Suprapubic skin (tissue), 4 donors: ENCODE results near the gene GLYR1. TPM values are rescaled to one million over a fixed set of nuclear protein-coding genes. Genes with fewer than 3 reads are reported as not detected.

Experiments
- DNase-seq, 2 donors: peaks; one replicate each; pipeline ENCODE4 v3.0.0-alpha.2; 2019; ENCODE audit warnings: low spot score in 2 of 2
- H3K27ac ChIP-seq: fragments of 200-600 bp; sonication (generic); one replicate; pipeline ENCODE4 v1.5.1; 2019
- H3K27me3 ChIP-seq: fragments of 200-600 bp; sonication (generic); one replicate; pipeline ENCODE4 v1.5.1; 2019
- H3K36me3 ChIP-seq: fragments of 200-600 bp; sonication (generic); one replicate; pipeline ENCODE4 v1.5.1; 2019
- H3K4me1 ChIP-seq: fragments of 200-600 bp; sonication (generic); one replicate; pipeline ENCODE4 v1.5.1; 2019
- H3K4me3 ChIP-seq: fragments of 200-600 bp; sonication (generic); one replicate; pipeline ENCODE4 v1.5.1; 2019; ENCODE audit warnings: mild to moderate bottlenecking
- H3K9me3 ChIP-seq: fragments of 200-600 bp; sonication (generic); one replicate; pipeline ENCODE4 v1.5.1; 2019
- EP300 ChIP-seq: sonication (generic); formaldehyde crosslinking; IDR thresholded peaks from one replicate; pipeline ENCODE4 v1.6.1; 2017; ENCODE audit warnings: antibody characterized with exemption
- POLR2A ChIP-seq, 2 donors: fragments of 450-650 bp; IDR thresholded peaks; one replicate each; pipeline ENCODE4 v1.6.1; 2017; ENCODE audit warnings: antibody characterized with exemption in 2 of 2, mild to moderate bottlenecking in 2 of 2, moderate library complexity in 2 of 2
- POLR2AphosphoS5 ChIP-seq, 3 donors: sonication (generic); formaldehyde crosslinking; IDR thresholded peaks; one replicate each; pipeline ENCODE4 v1.6.1; 2017; ENCODE audit warnings: antibody characterized with exemption in 3 of 3
- WGBS: methylation state at CpG from one replicate; pipeline ENCODE4 v1.1.5; 2018; 5-methylcytosine and 5-hydroxymethylcytosine counted together
- total RNA-seq, 4 donors: library from RNA; depleted of rRNA; stranded (reverse); fragments of >200 nt; gene quantifications; one replicate each; pipeline ENCODE4 v1.1.0, GENCODE V29; 2016
- TF ChIP-seq, protein P1 (sequence below), 2 donors: fragments of 200-600 bp in 1 of 2; fragments of 450-650 bp in 1 of 2; sonication (generic) in 1 of 2; IDR thresholded peaks; one replicate each; pipeline ENCODE4 v1.5.1; 2016 to 2019; ENCODE audit warnings: antibody characterized with exemption in 2 of 2, mild to moderate bottlenecking in 1 of 2, moderate library complexity in 1 of 2

GLYR1 gene
- total RNA-seq, 4 donors from 2014 or later: 42.2 to 76.0 (median 50.7) TPM

DNA sequence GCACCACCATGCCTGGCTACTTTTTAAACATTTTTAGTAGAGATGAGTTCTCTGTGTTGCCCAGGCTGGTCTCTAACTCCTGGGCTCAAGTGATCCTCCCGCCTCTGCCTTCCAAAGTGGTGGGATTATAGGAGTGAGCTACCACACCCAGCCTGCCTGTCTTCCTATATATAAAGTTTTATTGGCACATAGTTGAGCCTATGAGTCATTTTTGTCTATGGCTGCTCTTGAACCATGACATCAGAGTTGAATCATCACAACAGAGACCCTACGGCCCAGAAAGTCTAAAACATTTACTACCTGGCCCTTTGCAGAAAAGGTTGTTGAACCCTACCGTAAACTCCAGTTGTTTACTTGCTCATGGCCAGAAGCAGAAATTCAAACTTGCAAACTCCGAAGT, 66.9 kb downstream of the GLYR1 start:
- Histone ChIP-seq H3K4me3 (no peak overlapping the region), H3K4me1 (no peaks in the 10 kb centered on the region), H3K36me3 (no peaks in the 10 kb centered on the region), H3K9me3 (no peaks in the 10 kb centered on the region), H3K27ac (no peak overlapping the region), H3K27me3 (no peaks in the 10 kb centered on the region)
- no peak for DNase-seq
- 86% methylated on average over 4 of the region's 4 CpGs for WGBS
- TF ChIP-seq, protein P1, sequence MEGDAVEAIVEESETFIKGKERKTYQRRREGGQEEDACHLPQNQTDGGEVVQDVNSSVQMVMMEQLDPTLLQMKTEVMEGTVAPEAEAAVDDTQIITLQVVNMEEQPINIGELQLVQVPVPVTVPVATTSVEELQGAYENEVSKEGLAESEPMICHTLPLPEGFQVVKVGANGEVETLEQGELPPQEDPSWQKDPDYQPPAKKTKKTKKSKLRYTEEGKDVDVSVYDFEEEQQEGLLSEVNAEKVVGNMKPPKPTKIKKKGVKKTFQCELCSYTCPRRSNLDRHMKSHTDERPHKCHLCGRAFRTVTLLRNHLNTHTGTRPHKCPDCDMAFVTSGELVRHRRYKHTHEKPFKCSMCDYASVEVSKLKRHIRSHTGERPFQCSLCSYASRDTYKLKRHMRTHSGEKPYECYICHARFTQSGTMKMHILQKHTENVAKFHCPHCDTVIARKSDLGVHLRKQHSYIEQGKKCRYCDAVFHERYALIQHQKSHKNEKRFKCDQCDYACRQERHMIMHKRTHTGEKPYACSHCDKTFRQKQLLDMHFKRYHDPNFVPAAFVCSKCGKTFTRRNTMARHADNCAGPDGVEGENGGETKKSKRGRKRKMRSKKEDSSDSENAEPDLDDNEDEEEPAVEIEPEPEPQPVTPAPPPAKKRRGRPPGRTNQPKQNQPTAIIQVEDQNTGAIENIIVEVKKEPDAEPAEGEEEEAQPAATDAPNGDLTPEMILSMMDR (IDR thresholded peaks at IDR 0.05): no peak

DNA sequence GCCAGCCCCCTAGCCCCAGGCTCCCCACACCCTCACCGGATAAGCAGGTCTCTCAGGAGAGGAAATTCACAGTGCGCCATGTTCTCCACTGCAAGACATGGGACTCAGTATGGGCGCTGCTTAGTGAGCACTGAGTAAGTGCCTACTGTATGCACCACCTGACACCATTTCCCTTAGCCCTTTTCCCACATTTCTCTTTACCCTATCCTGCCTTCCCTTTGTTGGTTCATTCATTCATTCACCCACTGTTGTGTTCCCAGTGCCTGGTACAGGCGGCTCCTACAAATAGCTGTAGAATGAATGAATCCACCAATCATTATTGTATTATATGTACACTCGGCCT, 69.1 kb downstream of the GLYR1 start:
- TF ChIP-seq POLR2AphosphoS5 (IDR thresholded peaks at IDR 0.05) (no peak), POLR2A (IDR thresholded peaks at IDR 0.05) (no peak), EP300 (no peak)
- TF ChIP-seq, protein P1 (IDR thresholded peaks at IDR 0.05): no peak
- DNase-seq: no peak
- Histone ChIP-seq H3K36me3 (no peaks in the 10 kb centered on the region), H3K27me3 (no peaks in the 10 kb centered on the region), H3K4me3 (no peak overlapping the region), H3K9me3 (no peaks in the 10 kb centered on the region), H3K27ac (no peak overlapping the region), H3K4me1 (no peaks in the 10 kb centered on the region)
- 89% methylated on average over 4 of the region's 5 CpGs for WGBS

DNA sequence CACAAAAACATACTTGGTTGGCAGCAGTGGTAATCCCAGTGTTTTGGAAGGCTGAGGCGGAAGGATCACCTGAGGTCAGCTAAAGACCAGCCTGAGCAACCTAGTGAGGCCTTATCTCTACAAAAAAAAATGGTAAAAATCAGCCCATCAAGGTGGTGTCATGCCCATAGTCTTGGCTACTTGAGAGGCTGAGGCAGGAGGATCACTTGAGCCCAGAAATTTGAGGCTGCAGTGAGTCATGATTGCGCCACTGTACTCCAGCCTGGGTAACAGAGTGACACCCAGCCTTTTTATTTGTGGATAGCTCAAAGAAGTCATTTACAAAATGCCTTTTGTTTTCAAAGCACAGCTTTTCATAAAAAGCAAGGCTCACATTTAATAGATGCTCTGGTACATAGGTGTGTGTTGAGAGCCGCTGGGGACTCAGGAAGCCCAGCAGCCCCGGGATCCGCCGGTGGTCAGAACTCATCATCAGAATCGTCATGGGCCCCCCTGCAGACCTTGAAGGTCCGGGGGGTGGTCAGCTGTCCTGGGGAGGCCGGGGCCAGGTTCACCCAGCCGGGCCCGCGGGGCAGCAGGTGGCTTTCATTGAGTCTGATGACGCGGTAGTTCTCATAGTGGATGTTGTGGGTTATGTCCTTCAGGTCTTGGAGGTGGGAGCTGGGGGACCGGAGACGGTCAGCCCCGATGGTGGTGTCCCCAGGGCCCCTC, 69.6 kb downstream of the GLYR1 start:
- Histone ChIP-seq H3K4me3 (no peak overlapping the region), H3K4me1 (no peaks in the 10 kb centered on the region), H3K9me3 (no peaks in the 10 kb centered on the region), H3K27ac (no peak overlapping the region), H3K27me3 (no peaks in the 10 kb centered on the region), H3K36me3 (no peaks in the 10 kb centered on the region)
- TF ChIP-seq EP300: no peak
- TF ChIP-seq POLR2AphosphoS5 (IDR thresholded peaks at IDR 0.05): no peak
- TF ChIP-seq POLR2A (IDR thresholded peaks at IDR 0.05): no peak
- TF ChIP-seq, protein P1 (IDR thresholded peaks at IDR 0.05): no peak
- 83% methylated on average over 14 of the region's 17 CpGs for WGBS
- DNase-seq: no peak

DNA sequence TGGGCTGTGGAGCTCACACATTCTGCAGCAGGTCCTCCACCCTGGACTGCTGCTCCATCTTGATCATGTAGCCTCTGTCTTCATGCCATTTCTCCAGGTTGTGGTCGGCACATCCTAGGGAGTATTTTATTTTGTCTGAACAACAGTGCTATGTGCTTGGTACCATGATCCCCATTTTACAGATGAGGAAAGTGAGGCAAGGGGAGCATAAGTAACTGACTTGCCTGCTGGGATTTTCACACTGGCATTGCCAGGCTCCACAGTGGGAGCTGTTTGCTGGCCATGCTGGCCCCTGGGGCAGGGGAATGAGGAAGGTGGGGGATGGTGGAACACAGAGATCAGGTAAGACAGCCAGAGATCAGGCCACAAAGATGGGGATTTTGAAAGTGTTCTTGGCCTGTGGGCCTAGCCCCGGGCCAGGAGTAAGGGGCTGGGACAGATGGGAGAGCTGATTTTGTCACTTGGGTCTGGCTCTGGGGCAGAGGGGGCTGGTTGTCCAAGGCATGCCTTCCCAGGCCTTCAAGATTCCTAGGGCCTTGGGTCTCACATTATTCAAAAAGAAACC, 70.9 kb downstream of the GLYR1 start:
- no peak for DNase-seq
- no peak overlapping the region for H3K27ac ChIP-seq
- no peaks in the 10 kb centered on the region for H3K9me3 ChIP-seq
- H3K27me3 ChIP-seq: no peaks in the 10 kb centered on the region
- WGBS: 92% methylated on average over 2 of the region's 2 CpGs
- TF ChIP-seq POLR2AphosphoS5 (IDR thresholded peaks at IDR 0.05) (no peak), EP300 (no peak), POLR2A (IDR thresholded peaks at IDR 0.05) (no peak)
- TF ChIP-seq, protein P1 (IDR thresholded peaks at IDR 0.05): no peak
- no peak overlapping the region for H3K4me3 ChIP-seq
- no peaks in the 10 kb centered on the region for H3K4me1 ChIP-seq
- H3K36me3 ChIP-seq: no peaks in the 10 kb centered on the region

DNA sequence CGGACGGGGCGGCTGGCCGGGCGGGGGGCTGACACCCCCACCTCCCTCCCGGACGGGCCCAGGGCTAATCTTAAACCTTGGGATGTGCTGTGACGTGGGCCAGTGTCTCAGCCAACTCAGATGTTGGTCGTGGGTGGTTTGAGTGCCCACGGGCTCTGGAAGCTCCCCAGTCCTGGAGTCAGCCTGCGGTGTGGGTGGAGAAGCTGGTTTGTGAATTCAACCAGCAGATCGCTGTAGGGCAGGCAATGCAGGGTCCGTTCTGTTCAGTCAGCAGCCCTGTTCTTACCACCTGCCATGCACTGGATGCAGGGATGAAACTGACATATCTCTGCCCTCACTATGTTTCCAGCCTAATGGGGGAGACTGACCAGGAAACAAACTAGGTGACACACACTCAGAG, 72.1 kb downstream of the GLYR1 start:
- DNase-seq: no peak
- Histone ChIP-seq H3K4me3 (no peak overlapping the region), H3K9me3 (no peaks in the 10 kb centered on the region), H3K4me1 (no peaks in the 10 kb centered on the region), H3K36me3 (no peaks in the 10 kb centered on the region), H3K27ac (no peak overlapping the region), H3K27me3 (no peaks in the 10 kb centered on the region)
- TF ChIP-seq EP300 (no peak), POLR2AphosphoS5 (IDR thresholded peaks at IDR 0.05) (no peak)
- TF ChIP-seq, protein P1 (IDR thresholded peaks at IDR 0.05): no peak
- WGBS: 40% methylated on average over 6 of the region's 13 CpGs
